Gastroesophageal sphincter (tissue), 4 donors: Measurements from ENCODE around the gene SESN3. TPM values are rescaled to one million over a fixed set of nuclear protein-coding genes. Genes with fewer than 3 reads are reported as not detected.

Source experiments
- ATAC-seq: fragments of 150-250 bp; one replicate; pipeline ENCODE4 v1.9.1; 2016; ENCODE audit warnings: mild to moderate bottlenecking, moderate library complexity
- H3K27ac ChIP-seq, 4 donors: fragments of 200-600 bp; sonication (generic) in 3 of 4; 1 replicate in 3 of 4; 2 replicates in 1 of 4; pipeline ENCODE4 v1.5.1; 2016 to 2019
- H3K27me3 ChIP-seq: fragments of 200-600 bp; sonication (generic); one replicate; pipeline ENCODE4 v1.5.1; 2019
- H3K36me3 ChIP-seq, 2 donors: fragments of 200-600 bp; sonication (generic); one replicate each; pipeline ENCODE4 v1.5.1; 2019; ENCODE audit warnings: control low read depth in 1 of 2
- H3K4me1 ChIP-seq, 3 donors: fragments of 200-600 bp; sonication (generic); 1 replicate in 2 of 3; 2 replicates in 1 of 3; pipeline ENCODE4 v1.5.1; 2016 to 2019; ENCODE audit warnings: control low read depth in 2 of 3
- H3K4me3 ChIP-seq, 2 donors: fragments of 200-600 bp; sonication (generic); one replicate each; pipeline ENCODE4 v1.5.1; 2019; ENCODE audit warnings: mild to moderate bottlenecking in 1 of 2, moderate library complexity in 1 of 2
- H3K9me3 ChIP-seq, 3 donors: fragments of 200-600 bp; sonication (generic); one replicate each; pipeline ENCODE4 v1.5.1; 2017 to 2019; ENCODE audit warnings: control low read depth in 2 of 3
- EP300 ChIP-seq: sonication (generic); formaldehyde crosslinking; IDR thresholded peaks from one replicate; pipeline ENCODE4 v1.6.1; 2017; ENCODE audit warnings: antibody characterized with exemption, mild to moderate bottlenecking
- POLR2A ChIP-seq, 2 donors: fragments of 450-650 bp; IDR thresholded peaks; one replicate each; pipeline ENCODE4 v1.6.1; 2017; ENCODE audit warnings: antibody characterized with exemption in 2 of 2, mild to moderate bottlenecking in 2 of 2, moderate library complexity in 1 of 2
- POLR2AphosphoS5 ChIP-seq: sonication (generic); formaldehyde crosslinking; IDR thresholded peaks from one replicate; pipeline ENCODE4 v1.6.1; 2017; ENCODE audit warnings: antibody characterized with exemption
- WGBS, 2 donors: methylation state at CpG; one replicate each; pipeline ENCODE4 v1.1.5; 2018; ENCODE audit warnings: low coverage in 1 of 2; 5-methylcytosine and 5-hydroxymethylcytosine counted together
- total RNA-seq, 4 donors: library from RNA; depleted of rRNA; stranded (reverse); fragments of >200 nt; gene quantifications; one replicate each; pipeline ENCODE4 v1.1.0, GENCODE V29; 2016
- TF ChIP-seq, protein P1 (sequence below), 4 experiments: fragments of 200-600 bp in 2 of 4; fragments of 450-650 bp in 2 of 4; sonication (generic) in 1 of 4; IDR thresholded peaks; one replicate each; pipeline ENCODE4 v1.5.1; 2017 to 2019; ENCODE audit warnings: antibody characterized with exemption in 4 of 4, mild to moderate bottlenecking in 2 of 4, moderate library complexity in 2 of 4

The SESN3 gene
- total RNA-seq, 4 donors from 2014 or later, result 24.5 to 32.8 (median 28.8) TPM

GRCh38 chr11:95195831-95196230, 35.2 kb downstream of the SESN3 start:
- Histone ChIP-seq H3K36me3 (peaks cover 0 to 7% of the 10 kb centered on the region in 2 donors), H3K27me3 (no peaks in the 10 kb centered on the region), H3K27ac (no peak overlapping the region), H3K4me3 (no peak overlapping the region), H3K9me3 (no peaks in the 10 kb centered on the region), H3K4me1 (no peaks in the 10 kb centered on the region)
- 36 to 55% methylated on average over 4 to 5 of the region's 5 CpGs for WGBS, 2 donors
- ATAC-seq, result no peak
- TF ChIP-seq EP300, result no peak
- TF ChIP-seq POLR2A (IDR thresholded peaks at IDR 0.05), result no peak
- no peak for TF ChIP-seq POLR2AphosphoS5
- TF ChIP-seq, protein P1, sequence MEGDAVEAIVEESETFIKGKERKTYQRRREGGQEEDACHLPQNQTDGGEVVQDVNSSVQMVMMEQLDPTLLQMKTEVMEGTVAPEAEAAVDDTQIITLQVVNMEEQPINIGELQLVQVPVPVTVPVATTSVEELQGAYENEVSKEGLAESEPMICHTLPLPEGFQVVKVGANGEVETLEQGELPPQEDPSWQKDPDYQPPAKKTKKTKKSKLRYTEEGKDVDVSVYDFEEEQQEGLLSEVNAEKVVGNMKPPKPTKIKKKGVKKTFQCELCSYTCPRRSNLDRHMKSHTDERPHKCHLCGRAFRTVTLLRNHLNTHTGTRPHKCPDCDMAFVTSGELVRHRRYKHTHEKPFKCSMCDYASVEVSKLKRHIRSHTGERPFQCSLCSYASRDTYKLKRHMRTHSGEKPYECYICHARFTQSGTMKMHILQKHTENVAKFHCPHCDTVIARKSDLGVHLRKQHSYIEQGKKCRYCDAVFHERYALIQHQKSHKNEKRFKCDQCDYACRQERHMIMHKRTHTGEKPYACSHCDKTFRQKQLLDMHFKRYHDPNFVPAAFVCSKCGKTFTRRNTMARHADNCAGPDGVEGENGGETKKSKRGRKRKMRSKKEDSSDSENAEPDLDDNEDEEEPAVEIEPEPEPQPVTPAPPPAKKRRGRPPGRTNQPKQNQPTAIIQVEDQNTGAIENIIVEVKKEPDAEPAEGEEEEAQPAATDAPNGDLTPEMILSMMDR (IDR thresholded peaks at IDR 0.05), result no peak

DNA sequence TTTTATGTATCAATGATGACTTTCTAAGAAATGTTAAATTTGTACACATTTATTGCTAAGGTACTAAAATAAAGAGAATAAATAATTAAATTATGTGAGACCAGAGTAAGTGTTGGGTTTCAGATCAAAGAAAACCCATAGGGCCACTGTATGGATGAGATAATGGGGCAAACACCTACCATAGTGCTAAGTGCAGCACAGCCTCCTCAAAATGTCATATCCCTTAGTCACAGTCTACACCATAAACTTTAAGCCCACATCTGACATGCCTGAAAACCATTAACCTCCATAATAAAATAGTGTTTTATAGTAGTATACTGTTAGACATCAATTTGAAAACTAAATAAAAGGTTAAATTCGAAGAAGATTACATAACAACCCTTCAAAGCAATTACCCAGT, 37.5 kb downstream of the SESN3 start:
- H3K36me3 ChIP-seq, result peaks cover 2 to 27% of the 10 kb centered on the region in 2 donors
- H3K27me3 ChIP-seq, result no peaks in the 10 kb centered on the region
- H3K4me3 ChIP-seq, result no peak overlapping the region
- no peak for ATAC-seq
- H3K27ac ChIP-seq, result no peak overlapping the region
- no peaks in the 10 kb centered on the region for H3K4me1 ChIP-seq
- H3K9me3 ChIP-seq, result no peaks in the 10 kb centered on the region
- WGBS, 2 donors, result 83 to 86% methylated on average over 1 of the region's 1 CpG
- TF ChIP-seq, protein P1 (IDR thresholded peaks at IDR 0.05), result no peak

DNA sequence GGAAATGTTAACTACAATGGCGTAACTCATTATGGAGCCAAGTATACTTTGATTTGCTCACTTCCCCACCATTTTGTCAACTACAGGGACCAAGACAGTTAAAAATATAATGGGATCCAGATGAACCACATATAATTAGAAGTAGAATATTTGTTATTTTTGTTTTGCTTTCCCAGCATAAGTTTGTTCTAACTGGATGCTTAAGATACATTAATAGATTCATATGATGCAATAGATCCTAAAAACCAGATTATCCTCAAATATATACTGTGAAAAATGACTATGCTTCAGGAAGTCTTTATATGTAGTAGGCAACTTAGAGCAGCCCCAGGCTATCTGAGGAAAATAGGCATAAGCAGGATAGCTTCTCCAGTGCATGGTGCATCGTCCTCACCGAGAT, 38.3 kb downstream of the SESN3 start:
- Histone ChIP-seq H3K9me3 (no peaks in the 10 kb centered on the region), H3K36me3 (peaks cover 2 to 27% of the 10 kb centered on the region in 2 donors), H3K27ac (no peak overlapping the region), H3K4me3 (no peak overlapping the region), H3K27me3 (no peaks in the 10 kb centered on the region), H3K4me1 (no peaks in the 10 kb centered on the region)
- WGBS, 2 donors, result 92 to 95% methylated on average over 2 to 3 of the region's 3 CpGs
- TF ChIP-seq POLR2A (IDR thresholded peaks at IDR 0.05) (no peak), POLR2AphosphoS5 (no peak), EP300 (no peak)
- TF ChIP-seq, protein P1 (IDR thresholded peaks at IDR 0.05), result no peak
- no peak for ATAC-seq

GRCh38 chr11:95187723-95188122, 43.3 kb downstream of the SESN3 start:
- H3K4me1 ChIP-seq, result peaks cover 0 to under 1% (median 0%) of the 10 kb centered on the region in 3 donors
- ATAC-seq, result no peak
- TF ChIP-seq POLR2A (IDR thresholded peaks at IDR 0.05) (no peak), EP300 (no peak), POLR2AphosphoS5 (no peak)
- TF ChIP-seq, protein P1 (IDR thresholded peaks at IDR 0.05), result no peak

GRCh38 chr11:95182397-95182796, 48.6 kb downstream of the SESN3 start:
- no peak for TF ChIP-seq EP300
- TF ChIP-seq POLR2A (IDR thresholded peaks at IDR 0.05), result no peak
- TF ChIP-seq, protein P1 (IDR thresholded peaks at IDR 0.05), result no peak
- TF ChIP-seq POLR2AphosphoS5, result no peak

More at GRCh38 chr11:95187723-95188122, 43.3 kb downstream of the SESN3 start:
- H3K9me3 ChIP-seq, result no peaks in the 10 kb centered on the region
- H3K27me3 ChIP-seq, result no peaks in the 10 kb centered on the region
- no peak overlapping the region for H3K4me3 ChIP-seq
- H3K27ac ChIP-seq, result no peak overlapping the region
- H3K36me3 ChIP-seq, result peaks cover 2 to 43% of the 10 kb centered on the region in 2 donors

More at GRCh38 chr11:95182397-95182796, 48.6 kb downstream of the SESN3 start:
- H3K4me1 ChIP-seq, result peaks cover 0 to 9% (median 0%) of the 10 kb centered on the region in 3 donors
- WGBS, 2 donors, result 83 to 91% methylated on average over 2 of the region's 2 CpGs
- no peak for ATAC-seq
- peaks cover 0 to 42% of the 10 kb centered on the region in 2 donors for H3K36me3 ChIP-seq
- no peaks in the 10 kb centered on the region for H3K27me3 ChIP-seq
- no peak overlapping the region for H3K27ac ChIP-seq
- no peak overlapping the region for H3K4me3 ChIP-seq
- H3K9me3 ChIP-seq, result no peaks in the 10 kb centered on the region
